Osteoblast (primary cell): ENCODE data around the gene SPRED3. TPM values are rescaled to one million over a fixed set of nuclear protein-coding genes. Genes with fewer than 3 reads are reported as not detected.

Experiments
- DNase-seq: peaks from one replicate; pipeline ENCODE4 v3.0.0; 2011; ENCODE audit warnings: low spot score, mixed read lengths; ENCODE audit not compliant: insufficient read length; ENCODE audit errors: missing footprints
- H2AFZ ChIP-seq: 2 replicates; pipeline ENCODE4 v1.6.0; 2011; ENCODE audit warnings: mild to moderate bottlenecking, low read length
- H3K27ac ChIP-seq: 2 replicates; pipeline ENCODE4 v1.5.1; 2011; ENCODE audit warnings: mild to moderate bottlenecking, low read depth, low read length, moderate library complexity
- H3K27me3 ChIP-seq: 2 replicates; pipeline ENCODE4 v1.6.0; 2012; ENCODE audit warnings: mild to moderate bottlenecking, control low read depth, inconsistent platforms, low read length, moderate library complexity; ENCODE audit not compliant: insufficient read depth
- H3K36me3 ChIP-seq: 2 replicates; pipeline ENCODE4 v1.5.1; 2011; ENCODE audit warnings: mild to moderate bottlenecking, low read length, control low read depth, moderate library complexity; ENCODE audit not compliant: insufficient read depth
- H3K4me1 ChIP-seq: 2 replicates; pipeline ENCODE4 v1.5.1; 2011; ENCODE audit warnings: mild to moderate bottlenecking, low read length, control low read depth, moderate library complexity; ENCODE audit not compliant: insufficient read depth
- H3K4me2 ChIP-seq: 2 replicates; pipeline ENCODE4 v1.6.0; 2011; ENCODE audit warnings: mild to moderate bottlenecking, low read length; ENCODE audit not compliant: insufficient read depth
- H3K4me3 ChIP-seq: fragments of 200-600 bp; sonication (generic); 3 replicates; pipeline ENCODE4 v1.5.1; 2012; ENCODE audit warnings: mild to moderate bottlenecking, low read length, inconsistent platforms; ENCODE audit not compliant: insufficient read depth
- H3K79me2 ChIP-seq: 2 replicates; pipeline ENCODE4 v1.6.0; 2012; ENCODE audit warnings: mild to moderate bottlenecking, low read length, control low read depth, inconsistent platforms; ENCODE audit not compliant: insufficient read depth
- H3K9me3 ChIP-seq: 2 replicates; pipeline ENCODE4 v1.5.1; 2011; ENCODE audit warnings: low read depth, low read length, control low read depth
- H4K20me1 ChIP-seq: 2 replicates; pipeline ENCODE4 v1.6.0; 2012; ENCODE audit warnings: mild to moderate bottlenecking, low read length, control low read depth; ENCODE audit not compliant: insufficient read depth
- CTCF ChIP-seq: IDR thresholded peaks from 2 replicates; pipeline ENCODE4 v1.5.1; 2011; ENCODE audit warnings: mild to moderate bottlenecking, low read depth, low read length, moderate library complexity; ENCODE audit errors: extremely low read depth
- total RNA-seq: library from RNA; depleted of rRNA; stranded (reverse); fragments of >200 nt; gene quantifications from 2 replicates; pipeline ENCODE4 v1.2.3, GENCODE V29; 2012

SPRED3 gene
- total RNA-seq, 1 donor, result 2.2 TPM

- no peaks in the 10 kb centered on the region for H3K9me3 ChIP-seq
- no peaks in the 10 kb centered on the region for H3K4me1 ChIP-seq
- DNase-seq, result no peak
- peaks cover 14% of the 10 kb centered on the region for H3K27me3 ChIP-seq
- no peak for TF ChIP-seq CTCF
- H3K27ac ChIP-seq, result no peak overlapping the region
- H4K20me1 ChIP-seq, result no peaks in the 10 kb centered on the region
- H3K36me3 ChIP-seq, result no peaks in the 10 kb centered on the region
- H3K4me2 ChIP-seq, result no peak overlapping the region
- no peak overlapping the region for H3K4me3 ChIP-seq
- no peak overlapping the region for H2AFZ ChIP-seq
- no peaks in the 10 kb centered on the region for H3K79me2 ChIP-seq
Measured at GRCh38 chr19:38350883-38351282, 37.6 kb upstream of the SPRED3 start.

GRCh38 chr19:38351865-38352395 lies 36.6 kb upstream of the SPRED3 start:
- Histone ChIP-seq H3K4me1 (no peaks in the 10 kb centered on the region), H3K36me3 (no peaks in the 10 kb centered on the region), H3K4me3 (no peak overlapping the region), H3K9me3 (no peaks in the 10 kb centered on the region), H3K4me2 (no peak overlapping the region), H4K20me1 (no peaks in the 10 kb centered on the region), H3K27ac (no peak overlapping the region), H3K79me2 (no peaks in the 10 kb centered on the region), H2AFZ (no peak overlapping the region), H3K27me3 (peaks cover 23% of the 10 kb centered on the region)
- no peak for DNase-seq
- TF ChIP-seq CTCF, result no peak

GRCh38 chr19:38352611-38353010 lies 35.9 kb upstream of the SPRED3 start:
- H3K4me3 ChIP-seq, result no peak overlapping the region
- no peaks in the 10 kb centered on the region for H3K79me2 ChIP-seq
- H3K4me1 ChIP-seq, result no peaks in the 10 kb centered on the region
- H3K36me3 ChIP-seq, result no peaks in the 10 kb centered on the region
- H3K27ac ChIP-seq, result no peak overlapping the region
- no peak for DNase-seq
- H3K27me3 ChIP-seq, result peaks cover 29% of the 10 kb centered on the region
- H3K9me3 ChIP-seq, result no peaks in the 10 kb centered on the region
- TF ChIP-seq CTCF, result no peak
- H4K20me1 ChIP-seq, result no peaks in the 10 kb centered on the region
- H3K4me2 ChIP-seq, result no peak overlapping the region
- no peak overlapping the region for H2AFZ ChIP-seq

- no peak for TF ChIP-seq CTCF
- H3K27ac ChIP-seq, result no peak overlapping the region
- no peaks in the 10 kb centered on the region for H3K4me1 ChIP-seq
- H3K27me3 ChIP-seq, result peaks cover 59% of the 10 kb centered on the region
- DNase-seq, result no peak
- H3K79me2 ChIP-seq, result no peaks in the 10 kb centered on the region
- no peak overlapping the region for H3K4me3 ChIP-seq
- no peaks in the 10 kb centered on the region for H3K9me3 ChIP-seq
- H3K4me2 ChIP-seq, result no peak overlapping the region
- peaks cover under 1% of the 10 kb centered on the region for H4K20me1 ChIP-seq
- no peak overlapping the region for H2AFZ ChIP-seq
- H3K36me3 ChIP-seq, result no peaks in the 10 kb centered on the region
Measured at GRCh38 chr19:38355728-38356725, 32.5 kb upstream of the SPRED3 start.
